Panc1 (cell line): ENCODE measurements around the gene DNAAF8. TPM values are rescaled to one million over a fixed set of nuclear protein-coding genes. Genes with fewer than 3 reads are reported as not detected.

ENCODE experiments used
- ATAC-seq: fragments of 200-7000 bp; cut with Tn5 transposase; 2 replicates; pipeline ENCODE4 v1.9.1; 2020; ENCODE audit warnings: mild to moderate bottlenecking, moderate library complexity
- BruUV-seq: library from RNA; stranded (reverse); fragments of 400-500 nt; replicated peaks from 2 replicates; lab custom pipeline; 2021; lab: Mats Ljungman, UMichigan
- CTCF ChIA-PET: fragments of 300-600 bp; sonication (Branson Sonifier 250); formaldehyde crosslinking; loops from one replicate; lab custom pipeline; 2022; ENCODE audit warnings: antibody characterized with exemption; lab: Charles Lee
- POLR2A ChIA-PET: fragments of 300-600 bp; sonication (Branson Sonifier 250); formaldehyde crosslinking; loops from one replicate; lab custom pipeline; 2022; ENCODE audit warnings: antibody characterized with exemption; lab: Charles Lee
- DNase-seq: peaks from one replicate; pipeline ENCODE4 v3.0.0-alpha.2; 2010; ENCODE audit warnings: low read depth, low spot score
- H3K27ac ChIP-seq: 2 replicates; pipeline ENCODE4 v1.5.1; 2011; ENCODE audit warnings: mild to moderate bottlenecking, low read length, inconsistent platforms
- H3K27me3 ChIP-seq: fragments of 200-500 bp; sonication (Bioruptor generic); 2 replicates; pipeline ENCODE4 v1.6.0; 2014; ENCODE audit warnings: low read length, inconsistent platforms; ENCODE audit not compliant: control insufficient read depth, insufficient read depth
- H3K36me3 ChIP-seq: fragments of 200-500 bp; sonication (Bioruptor generic); 2 replicates; pipeline ENCODE4 v1.5.1; 2014; ENCODE audit warnings: inconsistent platforms, mild to moderate bottlenecking, low read length, moderate library complexity; ENCODE audit not compliant: control insufficient read depth, insufficient read depth
- H3K4me1 ChIP-seq: 2 replicates; pipeline ENCODE4 v1.5.1; 2011; ENCODE audit warnings: inconsistent platforms, mild to moderate bottlenecking, low read length, moderate library complexity; ENCODE audit not compliant: control insufficient read depth, insufficient read depth
- H3K4me3 ChIP-seq, 2 experiments: 2 replicates each; pipeline ENCODE4 v1.5.1; 2011 to 2012; ENCODE audit warnings: low read depth in 2 of 2, low read length in 2 of 2, mild to moderate bottlenecking in 2 of 2, inconsistent platforms in 1 of 2, moderate library complexity in 1 of 2
- H3K9me3 ChIP-seq: fragments of 200-500 bp; sonication (Bioruptor generic); 2 replicates; pipeline ENCODE4 v1.5.1; 2014; ENCODE audit warnings: low read depth, mild to moderate bottlenecking, inconsistent platforms, low read length, moderate library complexity; ENCODE audit not compliant: control insufficient read depth, insufficient read depth
- CTCF ChIP-seq: fragments of 450-650 bp; IDR thresholded peaks from 2 replicates; pipeline ENCODE4 v1.5.1; 2017; ENCODE audit warnings: mild to moderate bottlenecking
- POLR2AphosphoS5 ChIP-seq: IDR thresholded peaks from 2 replicates; pipeline ENCODE4 v1.6.1; 2012; ENCODE audit warnings: mild to moderate bottlenecking, low read depth, low read length, moderate library complexity
- REST ChIP-seq, 2 experiments: IDR thresholded peaks; 2 replicates each; pipeline ENCODE4 v1.6.1; 2011 to 2012; ENCODE audit warnings: low read depth in 2 of 2, control low read depth in 1 of 2, low read length in 1 of 2, mild to moderate bottlenecking in 1 of 2, moderate library complexity in 1 of 2; ENCODE audit not compliant: insufficient read depth in 1 of 2
- SIN3A ChIP-seq: IDR thresholded peaks from 2 replicates; pipeline ENCODE4 v1.6.1; 2012; ENCODE audit warnings: low read depth, mild to moderate bottlenecking, low read length, moderate library complexity, borderline replicate concordance; ENCODE audit not compliant: insufficient read depth
- TCF7L2 ChIP-seq: IDR thresholded peaks from 2 replicates; pipeline ENCODE4 v1.6.1; 2011; ENCODE audit warnings: mild to moderate bottlenecking, low read depth, low read length, inconsistent platforms
- in situ Hi-C: cut with HindIII; loops from 2 replicates; pipeline ENCODE4 v1.10.0; 2016; ENCODE audit warnings: low sequenced_read_pairs, low pct_unique_long_range_greater_than_20kb
- intact Hi-C: fragments of 100-400 bp; cut with micrococcal nuclease; formaldehyde crosslinking; loops from one replicate; pipeline ENCODE4 v1.10.0; 2022; ENCODE audit not compliant: unreplicated experiment
- total RNA-seq: library from RNA; stranded (reverse); gene quantifications from one replicate; pipeline ENCODE4 v1.2.1, GENCODE V29; 2021; ENCODE audit not compliant: unreplicated experiment

DNAAF8 gene
- total RNA-seq, 1 experiment from 2014 or later, result 2.3 TPM

GRCh38 chr16:4723071-4723767 is 11.1 kb upstream of the DNAAF8 start:
- DNase-seq (no peak), ATAC-seq (no peak)
- in situ Hi-C loops (no loop called here), intact Hi-C loops (no loop called here)
- H3K27ac ChIP-seq, result no peak overlapping the region
- H3K36me3 ChIP-seq, result peaks cover 15% of the 10 kb centered on the region
- ChIA-PET POLR2A (no interaction called here), CTCF (no interaction called here)
- no peaks in the 10 kb centered on the region for H3K4me1 ChIP-seq
- no peaks in the 10 kb centered on the region for H3K27me3 ChIP-seq
- no peaks in the 10 kb centered on the region for H3K9me3 ChIP-seq
- H3K4me3 ChIP-seq, result no peak overlapping the region
- BruUV-seq, result no TSS peak
- TF ChIP-seq POLR2AphosphoS5 (no peak), CTCF (no peak), SIN3A (no peak), TCF7L2 (no peak), REST (IDR thresholded peaks at IDR 0.05; ENCODE audit: insufficient read depth in 1 of 2, low read depth in 2 of 2, low read length in 1 of 2) (no peak)

- no peak for TF ChIP-seq CTCF
- TF ChIP-seq REST (IDR thresholded peaks at IDR 0.05; ENCODE audit: insufficient read depth in 1 of 2, low read depth in 2 of 2, low read length in 1 of 2), result no peak
- TF ChIP-seq POLR2AphosphoS5, result no peak
- TF ChIP-seq SIN3A, result no peak
- no peak for TF ChIP-seq TCF7L2
- H3K36me3 ChIP-seq, result peaks cover 15% of the 10 kb centered on the region
- CTCF ChIA-PET, result no interaction called here
- no peak overlapping the region for H3K27ac ChIP-seq
- no peaks in the 10 kb centered on the region for H3K27me3 ChIP-seq
- BruUV-seq, result no TSS peak
- H3K4me3 ChIP-seq, result no peak overlapping the region
- no peaks in the 10 kb centered on the region for H3K4me1 ChIP-seq
- intact Hi-C loops (no loop called here), in situ Hi-C loops (no loop called here)
- DNase-seq, result no peak
- no peak for ATAC-seq
- POLR2A ChIA-PET, result no interaction called here
- H3K9me3 ChIP-seq, result no peaks in the 10 kb centered on the region
Observed at GRCh38 chr16:4724661-4725270, 9.6 kb upstream of the DNAAF8 start.
